Middle frontal gyrus (tissue), 1 donor: ENCODE measurements around the gene ZNF385B.
"Not testable (repeated sequence)": the region's sequence is repeated elsewhere in the genome, so short reads cannot be mapped to it uniquely, and the experiment has no call there.

Experiments
- DNase-seq: peaks from one replicate; pipeline ENCODE4 v3.0.0-alpha.2; 2015; ENCODE audit warnings: low spot score; ENCODE audit errors: extremely low spot score

Gene ZNF385B

GRCh38 chr2:179861416-179862067 lies at the start of gene ZNF385B:
TSS of gene ZNF385B (minus strand) at chr2:179861612.
- DNase-seq, result no peak

- no peak for DNase-seq
Observed at GRCh38 chr2:179910735-179911113, 49.3 kb upstream of the ZNF385B start.

- DNase-seq, result no peak
Observed at GRCh38 chr2:179909845-179910734, 48.7 kb upstream of the ZNF385B start.

GRCh38 chr2:179900655-179901054 lies 39.2 kb upstream of the ZNF385B start:
- no peak for DNase-seq

GRCh38 chr2:179899666-179900065 lies 38.3 kb upstream of the ZNF385B start:
- DNase-seq, result no peak

- DNase-seq, result no peak
Observed at GRCh38 chr2:179898873-179899272, 37.5 kb upstream of the ZNF385B start.

- no peak for DNase-seq
Observed at GRCh38 chr2:179893616-179894015, 32.2 kb upstream of the ZNF385B start.

- no peak for DNase-seq
Observed at GRCh38 chr2:179891237-179891636, 29.8 kb upstream of the ZNF385B start.

- DNase-seq, result no peak
Observed at GRCh38 chr2:179890666-179891065, 29.3 kb upstream of the ZNF385B start.

- DNase-seq, result not testable (repeated sequence)
Observed at GRCh38 chr2:179888642-179889041, 27.2 kb upstream of the ZNF385B start.

GRCh38 chr2:179884193-179884592 lies 22.8 kb upstream of the ZNF385B start:
- no peak for DNase-seq

GRCh38 chr2:179882851-179883806 lies 21.7 kb upstream of the ZNF385B start:
- DNase-seq, result no peak

GRCh38 chr2:179877601-179878364 lies 16.4 kb upstream of the ZNF385B start:
- no peak for DNase-seq

- no peak for DNase-seq
Observed at GRCh38 chr2:179876266-179876665, 14.9 kb upstream of the ZNF385B start.

GRCh38 chr2:179875864-179876263 lies 14.5 kb upstream of the ZNF385B start:
- no peak for DNase-seq

- DNase-seq, result no peak
Observed at GRCh38 chr2:179862898-179863458, 1.6 kb upstream of the ZNF385B start.

GRCh38 chr2:179861027-179861415 lies 391 bp downstream of the ZNF385B start:
- no peak for DNase-seq

- no peak for DNase-seq
Observed at GRCh38 chr2:179860255-179861026, 971 bp downstream of the ZNF385B start.

- DNase-seq, result no peak
Observed at GRCh38 chr2:179859523-179859922, 1.9 kb downstream of the ZNF385B start.

- no peak for DNase-seq
Observed at GRCh38 chr2:179857236-179857635, 4.2 kb downstream of the ZNF385B start.
